ENCODE data around the gene ING4.
A peak's percentile ranks its signal among the peaks of the same experiment; 100 is the strongest.

GRCh38 chr12:6644903-6645302, 18.0 kb downstream of the ING4 start:
- TF ChIP-seq YY1 (IDR thresholded peaks at IDR 0.05; ENCODE audit: low read depth) (no peak), TCF12 (IDR thresholded peaks at IDR 0.05; ENCODE audit: low read depth) (no peak), EP300 (IDR thresholded peaks at IDR 0.05; ENCODE audit: borderline replicate concordance) (no peak), REST (IDR thresholded peaks at IDR 0.05; ENCODE audit: low read depth) (no peak), FOXM1 (IDR thresholded peaks at IDR 0.05; ENCODE audit: borderline replicate concordance, low read depth) (no peak), RAD21 (IDR thresholded peaks at IDR 0.05; ENCODE audit: low read depth) (peak; percentile 43), MAX (IDR thresholded peaks at IDR 0.05) (no peak)

All from Ishikawa (cell line).